DND-41 (cell line): ENCODE results near the gene MPC1.

ENCODE experiments used
- EZH2 ChIP-seq: IDR thresholded peaks from 3 replicates; pipeline ENCODE4 v1.6.1; 2012; ENCODE audit warnings: borderline replicate concordance, low read depth, mild to moderate bottlenecking, moderate library complexity, low read length, inconsistent platforms; ENCODE audit not compliant: severe bottlenecking
- TF ChIP-seq, protein P1 (sequence below): IDR thresholded peaks from 2 replicates; pipeline ENCODE4 v1.5.1; 2012; ENCODE audit warnings: borderline replicate concordance, low read length, moderate library complexity, mild to moderate bottlenecking; ENCODE audit not compliant: poor library complexity, severe bottlenecking; ENCODE audit errors: extremely low read depth

DNA sequence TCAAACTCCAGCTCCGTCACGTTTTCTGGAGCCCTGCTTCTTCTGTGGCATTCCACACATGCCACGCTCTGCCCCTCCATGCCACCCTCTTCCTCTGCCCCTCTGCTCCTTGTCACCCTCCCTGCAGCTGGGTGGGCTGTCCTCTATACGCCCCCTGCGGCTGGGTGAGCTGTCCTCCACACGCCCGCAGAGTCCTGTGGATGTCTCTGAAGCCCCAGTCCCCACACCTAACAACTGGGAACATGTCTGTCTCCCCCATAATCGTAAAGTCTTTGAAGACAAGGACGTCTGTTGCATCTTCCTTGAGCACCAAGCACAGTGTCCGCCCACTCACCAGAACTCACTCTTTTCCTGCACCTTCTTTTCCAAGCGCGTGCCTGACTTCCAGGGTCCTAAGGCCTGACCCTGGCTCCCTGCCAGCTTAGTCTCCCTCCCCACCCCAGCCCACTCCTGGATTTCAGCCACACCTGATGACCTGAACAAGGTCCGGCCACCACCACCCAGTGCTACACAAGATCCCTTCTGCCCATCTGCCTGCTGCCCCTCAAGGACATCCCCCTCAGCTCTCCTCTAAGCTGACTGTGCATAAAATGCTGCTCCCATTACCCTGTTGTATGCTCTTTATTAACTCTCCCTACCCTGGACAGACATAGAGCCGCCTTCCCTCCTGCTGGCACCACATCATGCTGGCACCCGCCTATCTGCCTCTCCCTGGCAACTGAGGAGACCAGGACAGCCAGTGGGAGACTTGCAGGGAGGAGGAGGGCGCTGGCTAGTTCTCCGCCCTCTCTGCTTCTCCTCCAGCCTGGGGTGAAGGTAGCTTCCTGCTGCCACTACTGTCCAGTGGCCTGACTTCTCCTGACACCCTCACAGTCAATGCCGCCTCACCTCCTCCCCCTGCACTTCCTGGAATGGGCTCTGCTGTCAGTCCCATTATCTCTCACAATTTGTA lies 63.8 kb downstream of the MPC1 start:
- TF ChIP-seq, protein P1, sequence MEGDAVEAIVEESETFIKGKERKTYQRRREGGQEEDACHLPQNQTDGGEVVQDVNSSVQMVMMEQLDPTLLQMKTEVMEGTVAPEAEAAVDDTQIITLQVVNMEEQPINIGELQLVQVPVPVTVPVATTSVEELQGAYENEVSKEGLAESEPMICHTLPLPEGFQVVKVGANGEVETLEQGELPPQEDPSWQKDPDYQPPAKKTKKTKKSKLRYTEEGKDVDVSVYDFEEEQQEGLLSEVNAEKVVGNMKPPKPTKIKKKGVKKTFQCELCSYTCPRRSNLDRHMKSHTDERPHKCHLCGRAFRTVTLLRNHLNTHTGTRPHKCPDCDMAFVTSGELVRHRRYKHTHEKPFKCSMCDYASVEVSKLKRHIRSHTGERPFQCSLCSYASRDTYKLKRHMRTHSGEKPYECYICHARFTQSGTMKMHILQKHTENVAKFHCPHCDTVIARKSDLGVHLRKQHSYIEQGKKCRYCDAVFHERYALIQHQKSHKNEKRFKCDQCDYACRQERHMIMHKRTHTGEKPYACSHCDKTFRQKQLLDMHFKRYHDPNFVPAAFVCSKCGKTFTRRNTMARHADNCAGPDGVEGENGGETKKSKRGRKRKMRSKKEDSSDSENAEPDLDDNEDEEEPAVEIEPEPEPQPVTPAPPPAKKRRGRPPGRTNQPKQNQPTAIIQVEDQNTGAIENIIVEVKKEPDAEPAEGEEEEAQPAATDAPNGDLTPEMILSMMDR: no peak
- no peak for TF ChIP-seq EZH2
